ENCODE results near the gene ZBTB18. TPM values are rescaled to one million over a fixed set of nuclear protein-coding genes. Genes with fewer than 3 reads are reported as not detected.

ZBTB18 gene
- polyA plus RNA-seq, 1 of the 3 experiments (the other 2 are of a cell fraction): 19.3 TPM

- no peak overlapping the region for H3K4me3 ChIP-seq (ENCODE audit: low read depth in 2 of 2, low read length in 1 of 2)
- no peak for DNase-seq
- H3K9ac ChIP-seq: no peak overlapping the region
- H3K27ac ChIP-seq (ENCODE audit: low read depth in 2 of 2, low read length in 1 of 2): no peak overlapping the region
- CTCF ChIA-PET: no interaction called here
- TF ChIP-seq GATA2 (CRISPR knock-in tag; IDR thresholded peaks at IDR 0.05): no peak
- TF ChIP-seq EP300 (IDR thresholded peaks at IDR 0.05; ENCODE audit: borderline replicate concordance in 1 of 2, low read depth in 1 of 2, low read length in 1 of 2): no peak
- no peak for TF ChIP-seq TEAD4 (IDR thresholded peaks at IDR 0.05; ENCODE audit: borderline replicate concordance, insufficient read depth)
- no peak for TF ChIP-seq GABPA (IDR thresholded peaks at IDR 0.05; ENCODE audit: low read depth)
- no peak for TF ChIP-seq RFX5 (IDR thresholded peaks at IDR 0.05; ENCODE audit: low read length)
- TF ChIP-seq SIN3A (IDR thresholded peaks at IDR 0.05; ENCODE audit: borderline replicate concordance, low read depth, low read length): no peak
- TF ChIP-seq TAF1 (IDR thresholded peaks at IDR 0.05; ENCODE audit: borderline replicate concordance, low read depth, low read length): no peak
- no peak for TF ChIP-seq USF2 (IDR thresholded peaks at IDR 0.05; ENCODE audit: borderline replicate concordance, low read depth, low read length)
- TF ChIP-seq POLR2AphosphoS5 (IDR thresholded peaks at IDR 0.05; ENCODE audit: low read depth, low read length): no peak
- no peak for TF ChIP-seq JUND (IDR thresholded peaks at IDR 0.05)
- no peak for TF ChIP-seq RXRA (IDR thresholded peaks at IDR 0.05; ENCODE audit: borderline replicate concordance, low read depth)
- no peak for TF ChIP-seq RCOR1 (IDR thresholded peaks at IDR 0.05; ENCODE audit: low read length)
- TF ChIP-seq PBX3 (IDR thresholded peaks at IDR 0.05): no peak
- no peak for TF ChIP-seq NRF1 (IDR thresholded peaks at IDR 0.05; ENCODE audit: low read depth, low read length)
- no peak for TF ChIP-seq RAD21 (IDR thresholded peaks at IDR 0.05; ENCODE audit: low read length)
- TF ChIP-seq NFIC (IDR thresholded peaks at IDR 0.05; ENCODE audit: borderline replicate concordance): no peak
- no peak for TF ChIP-seq CHD2 (IDR thresholded peaks at IDR 0.05; ENCODE audit: low read length, partially characterized antibody)
- no peak for TF ChIP-seq ELF1 (IDR thresholded peaks at IDR 0.05)
- TF ChIP-seq IRF3 (IDR thresholded peaks at IDR 0.05; ENCODE audit: low read depth, low read length): no peak
- no peaks in the 10 kb centered on the region for H3F3A ChIP-seq (replicated peaks; ENCODE audit: insufficient read depth)
- H3K9me3 ChIP-seq: no peaks in the 10 kb centered on the region
- no peaks in the 10 kb centered on the region for H3K27me3 ChIP-seq (ENCODE audit: insufficient read depth)
- H3K79me2 ChIP-seq (ENCODE audit: insufficient read depth): no peaks in the 10 kb centered on the region
- H3K9me2 ChIP-seq: no peaks in the 10 kb centered on the region
- no peak overlapping the region for H2AFZ ChIP-seq (ENCODE audit: low read depth)
- H3K36me3 ChIP-seq (replicated peaks in 1 of 2; ENCODE audit: control insufficient read depth in 1 of 2, insufficient read depth in 2 of 2, low read length in 1 of 2): no peaks in the 10 kb centered on the region
- no peaks in the 10 kb centered on the region for H3K4me1 ChIP-seq (ENCODE audit: control insufficient read depth in 1 of 2, insufficient read depth in 2 of 2, low read depth in 1 of 2, low read length in 1 of 2)
- 89% methylated on average over 1 of the region's 1 CpG for WGBS (ENCODE audit: low lambda C conversion rate)
- POLR2A ChIA-PET: no interaction called here
- H3K4me2 ChIP-seq: no peak overlapping the region
- H4K20me1 ChIP-seq (ENCODE audit: insufficient read depth): no peaks in the 10 kb centered on the region
These were observed 29.7 kb upstream of the ZBTB18 start for GRCh38 chr1:244021427-244021826.

All from SK-N-SH (cell line).